Measurements from ENCODE around the gene PRKCQ.

Gene PRKCQ

DNA sequence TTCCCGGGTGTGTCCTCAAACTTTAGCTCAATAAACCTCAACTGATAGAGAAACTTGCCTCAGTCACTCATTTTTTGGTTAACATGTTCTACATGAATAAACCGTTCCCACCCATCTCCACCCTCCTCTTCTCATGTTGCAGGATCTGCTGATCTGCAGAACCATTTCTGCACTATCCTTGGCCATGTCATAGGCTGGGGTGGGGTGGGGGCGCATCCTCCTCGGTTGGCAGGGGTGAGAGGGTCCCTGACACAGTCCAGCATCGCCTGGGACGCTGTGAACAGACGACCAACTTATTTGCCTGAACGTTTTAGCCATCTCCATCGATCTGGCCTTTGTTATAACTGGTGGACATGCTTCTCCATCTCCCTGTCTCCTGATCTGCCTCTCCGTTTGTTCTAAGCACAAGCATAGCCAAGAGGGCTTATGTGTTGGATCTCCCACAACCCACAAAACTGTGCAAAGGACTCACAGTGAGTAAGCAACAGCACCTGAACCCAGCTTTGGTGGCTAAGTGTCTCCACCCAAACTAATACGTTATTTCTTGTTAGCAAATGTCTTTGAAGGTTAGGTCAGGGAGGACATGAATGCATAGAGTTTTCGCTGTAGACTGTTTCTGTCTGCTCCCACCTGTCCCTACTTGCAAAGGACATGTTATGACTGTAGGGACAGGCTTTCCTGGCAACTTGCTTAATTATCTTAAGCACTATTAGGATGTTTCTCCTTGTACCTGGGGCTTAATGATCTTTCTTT lies 51.7 kb downstream of the PRKCQ start:
- in situ Hi-C loops (cut with MboI; ENCODE audit: low sequenced_read_pairs) = no loop called here

DNA sequence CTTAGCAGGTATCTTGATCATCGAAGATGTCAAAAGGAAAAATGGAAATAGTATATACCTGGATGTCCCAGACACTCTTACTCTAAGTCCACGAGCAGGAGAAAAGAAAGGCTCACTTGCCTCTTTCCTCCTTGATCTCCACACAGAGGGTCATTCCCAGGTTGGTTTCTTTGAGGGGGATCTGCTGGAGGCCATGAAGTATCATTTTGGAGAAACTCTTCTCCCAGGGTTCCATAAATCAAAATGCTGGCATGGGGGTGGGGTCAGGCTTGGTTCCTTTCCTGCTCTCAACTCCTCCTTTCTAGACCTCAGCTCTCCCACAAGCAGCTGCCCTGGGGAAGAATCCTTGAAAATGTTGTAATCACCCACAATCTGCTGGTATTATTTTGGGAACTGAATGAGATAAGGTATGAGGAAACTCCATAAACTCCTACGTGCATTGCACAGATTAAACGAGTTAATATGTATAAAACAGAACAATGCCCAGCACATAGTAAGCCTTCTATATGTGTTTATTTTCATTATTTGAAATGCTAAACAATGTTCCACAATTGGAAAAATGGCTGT lies 54.4 kb downstream of the PRKCQ start:
- in situ Hi-C loops (cut with MboI; ENCODE audit: low sequenced_read_pairs) = no loop called here

DNA sequence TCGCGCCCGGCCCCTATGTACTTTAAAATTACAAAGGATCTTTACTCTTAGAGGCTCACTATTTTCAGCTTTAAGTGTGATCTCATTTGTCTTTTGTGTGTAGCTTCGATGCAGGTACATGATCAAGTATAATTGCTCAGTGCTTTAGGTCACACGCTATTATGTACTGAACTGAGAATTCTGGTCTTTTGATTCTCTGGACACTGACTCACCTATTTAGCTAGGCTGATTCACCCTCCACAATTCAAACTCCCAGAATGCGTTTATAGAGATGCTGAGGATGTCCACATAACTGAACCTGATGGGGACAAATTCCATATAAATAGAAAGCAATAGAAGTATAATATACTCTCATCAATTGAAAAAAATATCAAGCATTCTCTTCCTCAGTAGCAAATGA lies 57.8 kb downstream of the PRKCQ start:
- in situ Hi-C loops (cut with MboI; ENCODE audit: low sequenced_read_pairs) = no loop called here

DNA sequence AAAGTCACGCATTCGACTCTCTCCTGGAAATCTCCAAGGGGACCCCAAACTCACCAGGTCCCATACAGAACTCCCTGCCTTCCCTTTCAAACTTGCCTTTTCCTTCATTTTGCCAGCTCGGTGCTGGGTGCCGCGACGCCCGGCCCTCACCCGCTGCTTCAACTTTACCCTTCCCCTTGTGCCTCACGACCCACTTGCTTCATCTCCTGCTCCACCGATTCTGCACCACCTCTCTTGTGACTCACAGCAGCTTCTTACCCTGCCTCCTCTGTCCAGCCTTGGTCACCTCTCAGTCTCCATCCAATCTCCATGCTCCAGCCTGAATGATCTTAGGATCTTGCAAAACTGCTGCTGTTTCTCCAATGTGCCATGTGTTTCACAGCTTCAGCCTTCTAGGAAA lies 59.9 kb downstream of the PRKCQ start:
- in situ Hi-C loops (cut with MboI; ENCODE audit: low sequenced_read_pairs) = no loop called here

DNA sequence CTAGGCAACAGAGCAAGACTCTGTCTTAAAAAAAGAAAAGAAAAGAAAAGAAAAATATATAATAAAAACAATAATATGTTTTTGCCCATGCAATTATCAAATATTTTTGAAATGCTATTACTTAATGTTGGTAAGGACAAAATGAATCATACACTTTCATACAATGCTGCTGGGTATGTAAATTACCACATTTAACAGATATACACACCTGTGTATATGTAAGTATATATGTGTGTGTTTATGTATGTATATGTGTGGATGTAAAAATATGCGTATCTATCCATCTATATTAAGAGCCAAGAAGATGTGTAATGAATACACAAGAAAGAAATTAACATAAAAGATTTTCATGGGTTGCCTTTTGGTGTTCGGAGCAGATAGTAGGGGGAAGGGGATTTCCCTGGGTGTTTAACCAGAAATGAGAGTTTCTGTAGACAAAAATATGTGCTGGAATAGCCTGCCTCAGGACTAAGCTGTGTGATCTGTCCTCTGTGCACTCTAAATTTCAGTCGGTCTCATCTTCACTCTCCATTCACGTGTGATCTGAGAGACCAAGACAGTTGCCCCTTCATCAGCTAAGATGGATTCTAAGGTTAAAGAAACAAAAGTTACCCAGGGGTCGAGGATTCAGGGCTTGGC lies 61.2 kb downstream of the PRKCQ start:
- in situ Hi-C loops (cut with MboI; ENCODE audit: low sequenced_read_pairs) = no loop called here

DNA sequence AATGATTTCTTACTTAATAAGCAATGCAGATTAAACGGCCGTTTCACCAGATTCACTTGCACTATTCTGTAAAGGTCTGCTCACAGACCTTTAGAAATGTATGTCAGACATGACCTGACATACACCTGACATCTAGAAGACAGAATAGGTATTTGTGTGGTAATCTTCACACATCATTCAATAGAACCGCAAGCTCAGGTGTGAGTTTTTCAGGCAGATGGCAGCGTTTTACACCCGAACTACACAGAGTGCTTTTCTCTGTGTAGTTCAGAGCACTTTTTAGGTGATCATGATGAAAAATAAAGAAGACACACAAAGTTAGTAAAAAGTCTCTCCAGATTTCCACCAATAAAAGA lies 63.2 kb downstream of the PRKCQ start:
- in situ Hi-C loops (cut with MboI; ENCODE audit: low sequenced_read_pairs) = no loop called here

DNA sequence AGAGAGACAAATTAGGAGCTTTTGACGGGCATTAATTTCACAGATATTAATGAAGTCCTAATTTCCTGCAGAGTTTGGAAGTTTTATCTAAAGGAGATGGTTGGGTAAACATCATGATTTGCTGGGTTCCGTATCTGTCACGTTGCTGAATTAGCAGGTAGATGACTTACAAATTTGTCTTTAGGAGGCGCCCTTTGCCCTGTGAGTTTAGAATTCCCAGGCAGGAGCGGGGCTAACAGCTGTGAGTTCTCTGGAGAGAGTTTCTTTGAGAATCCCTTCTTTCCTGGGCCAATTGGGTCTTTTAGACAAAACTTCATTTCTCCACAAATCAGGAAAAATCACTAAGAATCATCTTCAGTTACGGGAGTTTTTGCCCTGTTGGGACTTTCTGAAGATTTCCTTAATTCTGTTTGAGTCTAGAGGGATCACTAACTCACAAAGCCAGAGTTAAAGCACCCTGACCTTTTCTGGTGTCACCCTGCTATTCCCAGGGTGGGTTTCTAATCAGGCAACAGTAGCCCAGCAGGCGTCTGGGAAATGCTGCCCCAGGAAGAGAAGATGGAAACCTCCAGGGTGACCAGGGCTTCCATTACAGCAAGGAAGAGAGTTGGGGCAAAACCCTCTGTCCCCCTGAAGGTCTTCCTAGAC lies 63.7 kb downstream of the PRKCQ start:
- in situ Hi-C loops (cut with MboI; ENCODE audit: low sequenced_read_pairs) = no loop called here

DNA sequence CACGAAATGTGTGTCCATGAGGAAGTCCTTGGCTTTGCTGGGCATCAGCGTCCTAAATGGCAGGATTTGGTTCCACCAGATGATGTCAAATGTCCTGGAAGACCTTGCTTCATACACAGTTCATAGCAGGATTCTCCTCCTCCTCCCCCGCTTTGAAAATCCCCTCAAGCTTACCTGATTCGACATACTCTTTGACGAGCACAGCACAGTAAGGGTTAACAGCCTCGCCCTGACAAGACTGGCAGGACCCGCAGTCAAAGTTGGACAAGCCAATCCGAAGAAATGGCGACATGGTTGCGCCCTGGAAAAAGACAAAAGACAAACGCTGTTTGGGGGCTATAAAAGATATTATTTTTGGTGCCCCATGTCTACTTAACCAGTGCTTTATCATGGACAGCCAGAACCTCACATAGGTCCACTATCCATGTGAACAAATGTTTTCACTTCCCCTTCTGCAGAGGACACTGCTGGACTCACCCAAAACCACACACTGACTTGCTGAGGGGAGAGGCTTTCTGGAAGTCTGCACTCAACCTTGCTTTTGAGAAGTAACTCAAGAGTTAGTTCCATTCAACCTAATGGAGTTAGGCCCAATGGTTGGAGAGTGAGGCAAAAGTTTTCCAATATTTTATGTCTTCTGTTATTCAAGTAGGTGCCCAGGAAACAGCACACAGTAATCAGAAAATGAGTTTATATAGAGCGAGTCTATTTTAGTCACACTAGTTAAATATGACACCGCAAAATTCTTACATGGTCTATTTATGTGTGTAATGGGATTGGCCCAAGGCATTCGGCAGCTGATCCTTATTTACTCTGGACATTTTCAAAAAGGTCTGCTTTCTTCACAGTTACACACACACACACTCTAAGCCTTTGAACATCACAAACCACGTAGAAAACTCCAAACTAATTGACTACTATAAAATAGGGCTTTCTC lies 65.0 kb downstream of the PRKCQ start:
- in situ Hi-C loops (cut with MboI; ENCODE audit: low sequenced_read_pairs) = no loop called here

DNA sequence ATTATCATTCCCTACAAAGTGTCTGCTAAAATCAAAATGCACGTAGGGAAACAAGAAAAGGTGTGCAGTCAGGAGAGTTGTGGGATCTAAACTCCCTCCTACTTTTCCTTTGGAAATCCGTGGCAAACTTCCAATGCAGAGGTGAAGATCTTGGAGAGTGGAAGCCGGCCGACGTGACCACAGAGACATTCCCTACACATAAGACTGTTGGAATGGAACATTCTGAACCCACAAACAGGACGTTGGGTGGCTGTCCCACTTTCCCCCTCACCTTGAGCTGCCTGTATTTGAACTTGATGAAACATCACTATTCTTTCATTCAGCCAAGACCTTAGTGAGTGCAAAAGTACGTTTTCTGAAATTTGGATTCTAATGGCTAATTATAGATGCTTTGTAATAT lies 65.9 kb downstream of the PRKCQ start:
- in situ Hi-C loops (cut with MboI; ENCODE audit: low sequenced_read_pairs) = no loop called here

DNA sequence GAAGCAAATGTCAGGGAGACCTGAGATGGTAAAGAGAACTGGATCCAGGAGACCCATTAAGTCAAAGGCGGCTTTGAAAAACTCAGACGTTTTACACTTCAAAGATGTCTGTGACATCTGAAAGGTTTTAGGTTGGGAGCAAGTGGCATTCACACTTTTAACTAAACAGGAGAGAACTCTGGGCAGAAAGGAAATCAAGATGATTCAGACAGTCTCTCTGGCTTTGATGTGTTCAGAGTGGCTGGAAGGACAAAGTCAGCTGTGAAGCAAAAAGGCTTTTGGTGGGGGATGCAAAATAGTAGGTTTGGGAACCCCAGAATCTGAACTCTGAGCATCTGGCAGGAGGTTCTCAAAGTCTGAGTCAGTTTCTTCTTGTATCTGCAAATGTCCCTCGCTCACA lies 66.6 kb downstream of the PRKCQ start:
- in situ Hi-C loops (cut with MboI; ENCODE audit: low sequenced_read_pairs) = no loop called here

DNA sequence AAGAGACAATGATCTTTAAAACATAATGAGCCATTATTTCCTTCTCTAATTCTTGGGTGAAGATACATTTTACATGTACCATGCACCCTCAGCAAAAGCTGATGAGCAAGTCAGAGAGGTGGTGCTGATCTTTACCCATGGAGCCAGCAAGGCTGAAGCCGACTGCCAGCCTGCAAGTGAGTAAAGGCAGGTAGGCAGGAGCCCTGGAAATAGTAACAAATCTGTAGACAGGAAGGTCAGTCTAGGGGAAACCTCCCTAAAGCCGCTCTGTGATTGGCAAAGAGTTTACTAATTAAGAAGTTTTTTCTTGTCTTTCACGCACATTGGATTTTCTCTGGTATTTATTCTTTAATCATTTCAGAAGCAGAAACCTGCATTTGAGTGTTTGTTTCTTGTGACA lies 67.9 kb downstream of the PRKCQ start:
- in situ Hi-C loops (cut with MboI; ENCODE audit: low sequenced_read_pairs) = no loop called here

DNA sequence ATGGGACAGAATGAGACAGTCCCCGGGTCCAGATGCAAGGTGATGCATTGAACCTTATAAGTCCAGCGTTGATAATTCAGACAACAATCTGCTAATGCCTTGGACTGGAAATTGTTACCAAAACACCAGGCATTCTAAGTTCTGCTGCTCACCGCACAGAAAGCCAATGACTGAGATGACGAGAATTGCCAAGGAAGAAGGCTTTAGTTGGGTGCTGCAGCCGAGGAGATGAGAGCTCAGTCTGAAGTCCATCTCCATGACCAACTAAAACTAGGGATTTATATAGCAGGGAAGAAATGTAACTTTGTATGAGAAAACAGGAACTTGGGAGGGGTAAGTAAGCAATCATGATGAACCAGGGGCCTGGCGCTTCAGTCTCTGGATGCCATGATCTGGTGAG lies 68.7 kb downstream of the PRKCQ start:
- in situ Hi-C loops (cut with MboI; ENCODE audit: low sequenced_read_pairs) = no loop called here

DNA sequence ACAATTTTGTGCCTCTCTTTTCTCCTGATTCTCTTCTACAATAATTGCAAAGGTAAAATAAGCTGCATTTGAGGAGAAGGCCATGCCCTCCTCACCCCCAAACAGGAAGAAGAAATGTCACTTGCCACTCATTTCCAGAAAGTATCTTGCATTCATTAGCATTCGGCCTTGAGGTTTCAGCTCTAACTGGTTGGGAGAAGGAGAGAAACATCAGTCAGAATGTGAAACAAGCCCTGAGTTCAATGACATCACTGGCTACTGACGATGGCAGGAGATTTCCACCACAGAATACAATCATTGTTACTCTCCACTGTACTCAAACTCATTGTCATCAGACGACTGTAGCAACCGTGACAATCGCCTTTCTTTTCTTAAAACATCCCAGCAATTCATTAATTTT lies 72.8 kb downstream of the PRKCQ start:
- in situ Hi-C loops (cut with MboI; ENCODE audit: low sequenced_read_pairs) = no loop called here

DNA sequence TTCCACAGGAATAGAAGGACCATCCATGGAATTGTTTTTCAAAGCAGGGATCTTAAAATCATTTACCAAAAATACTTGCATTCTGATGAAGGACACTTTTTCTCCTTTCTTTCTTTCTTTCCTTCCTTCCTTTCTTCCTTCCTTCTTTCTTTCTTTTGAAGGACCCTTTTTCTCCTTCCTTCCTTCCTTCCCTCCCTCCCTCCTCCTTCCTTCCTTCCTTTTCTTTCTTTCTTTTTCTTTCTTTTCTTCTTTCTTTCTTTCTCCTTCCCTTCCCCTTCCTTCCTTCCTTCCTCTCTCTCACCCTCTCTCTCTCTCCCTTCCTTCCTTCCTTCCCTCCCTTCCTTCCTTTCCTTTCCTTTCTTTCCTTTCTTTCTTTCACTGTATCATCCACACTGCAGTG lies 74.8 kb downstream of the PRKCQ start:
- in situ Hi-C loops (cut with MboI; ENCODE audit: low sequenced_read_pairs) = no loop called here

DNA sequence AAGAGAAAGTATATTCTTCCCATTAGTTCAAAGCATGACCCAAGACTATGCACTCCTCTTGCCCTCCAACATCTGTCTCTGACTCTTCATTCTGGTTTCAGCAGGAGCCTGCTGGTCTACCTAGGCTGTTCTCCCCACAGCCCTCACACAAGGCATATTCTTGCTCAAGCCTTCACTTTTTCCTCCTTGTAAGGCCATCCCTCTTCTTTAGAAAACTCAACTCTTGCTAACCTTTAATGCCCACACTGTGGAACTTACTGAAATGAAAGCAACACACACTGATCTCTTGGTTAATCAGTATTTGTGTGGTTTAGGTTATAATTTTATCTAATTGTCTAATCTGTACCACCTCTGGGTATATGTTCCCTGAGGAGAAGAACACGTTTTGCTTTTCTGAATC lies 75.8 kb downstream of the PRKCQ start:
- in situ Hi-C loops (cut with MboI; ENCODE audit: low sequenced_read_pairs) = no loop called here

DNA sequence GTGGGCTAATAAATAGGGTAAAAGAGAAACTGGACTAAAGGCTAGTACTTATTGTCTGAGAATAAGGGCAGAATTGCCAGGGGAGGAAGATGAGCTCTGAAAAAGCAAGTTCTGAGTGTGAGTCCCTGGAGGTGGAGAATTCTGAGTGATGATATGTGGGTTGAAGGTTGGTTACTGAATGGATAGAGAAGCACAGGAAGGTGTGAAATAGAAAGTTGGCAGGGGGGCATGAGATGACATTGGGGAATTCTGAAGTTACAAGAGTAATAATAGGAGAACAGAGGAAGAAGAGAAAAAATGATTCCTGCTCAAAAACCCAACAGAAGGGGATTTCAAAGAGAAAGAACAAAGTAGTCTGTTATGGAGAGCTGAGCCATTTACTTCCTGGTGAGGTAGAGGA lies 76.9 kb downstream of the PRKCQ start:
- in situ Hi-C loops (cut with MboI; ENCODE audit: low sequenced_read_pairs) = no loop called here

DNA sequence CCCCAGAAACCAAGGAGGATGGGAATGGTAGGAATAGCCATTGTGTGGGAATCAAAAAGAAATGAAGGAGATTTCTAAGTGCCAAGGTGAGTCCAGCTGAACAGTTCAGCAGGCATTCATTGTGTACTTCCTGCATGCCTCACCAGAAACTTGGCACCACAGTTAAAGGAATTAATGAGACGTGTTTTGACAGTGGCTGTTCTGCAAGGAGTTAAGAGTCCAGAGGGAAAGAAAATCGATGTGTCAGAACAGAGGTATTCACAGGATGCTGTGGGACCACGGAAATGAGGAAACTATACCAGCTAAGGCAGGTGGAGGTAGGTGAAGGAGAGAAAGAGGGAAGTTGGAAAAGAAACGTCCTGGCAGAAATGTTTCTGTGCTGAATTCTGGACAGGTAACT lies 78.1 kb downstream of the PRKCQ start:
- in situ Hi-C loops (cut with MboI; ENCODE audit: low sequenced_read_pairs) = no loop called here

DNA sequence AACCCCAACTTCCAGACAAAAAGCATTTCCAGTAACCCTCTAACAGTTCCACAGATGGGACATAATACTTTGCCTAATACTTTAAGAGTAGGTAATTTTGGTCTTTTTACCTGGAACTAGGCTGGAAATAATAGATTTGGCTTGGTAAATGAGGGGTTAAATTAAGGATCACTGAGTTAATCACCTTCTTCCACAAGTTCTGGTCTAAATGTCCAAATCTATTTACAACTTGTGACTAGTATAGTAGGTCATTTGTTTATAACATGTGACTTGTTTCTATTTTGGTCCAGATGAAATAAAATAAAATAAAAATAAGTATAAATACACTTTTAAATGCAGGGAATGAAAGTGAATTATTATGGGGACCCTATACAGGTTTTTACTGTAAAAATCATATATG lies 80.1 kb downstream of the PRKCQ start:
- in situ Hi-C loops (cut with MboI; ENCODE audit: low sequenced_read_pairs) = no loop called here

DNA sequence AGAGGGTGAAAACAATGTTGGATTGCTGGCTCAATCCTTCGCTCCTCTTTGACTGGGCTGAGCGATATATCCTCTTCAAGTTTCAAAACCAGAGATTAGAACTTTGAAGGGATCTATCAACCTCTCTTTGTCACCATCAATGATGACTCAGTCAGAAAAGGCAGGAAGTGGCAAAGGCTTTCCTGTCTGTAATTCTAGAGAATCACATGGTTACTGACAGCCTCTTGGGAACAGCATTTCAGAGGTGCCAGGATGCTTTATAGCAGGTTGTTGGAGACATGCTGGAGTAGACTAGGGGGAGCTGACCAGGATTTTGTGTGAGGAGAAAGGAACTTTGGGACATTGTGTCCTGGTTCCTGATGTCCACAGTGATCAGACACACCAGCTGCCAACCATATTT lies 81.3 kb downstream of the PRKCQ start:
- in situ Hi-C loops (cut with MboI; ENCODE audit: low sequenced_read_pairs) = no loop called here

DNA sequence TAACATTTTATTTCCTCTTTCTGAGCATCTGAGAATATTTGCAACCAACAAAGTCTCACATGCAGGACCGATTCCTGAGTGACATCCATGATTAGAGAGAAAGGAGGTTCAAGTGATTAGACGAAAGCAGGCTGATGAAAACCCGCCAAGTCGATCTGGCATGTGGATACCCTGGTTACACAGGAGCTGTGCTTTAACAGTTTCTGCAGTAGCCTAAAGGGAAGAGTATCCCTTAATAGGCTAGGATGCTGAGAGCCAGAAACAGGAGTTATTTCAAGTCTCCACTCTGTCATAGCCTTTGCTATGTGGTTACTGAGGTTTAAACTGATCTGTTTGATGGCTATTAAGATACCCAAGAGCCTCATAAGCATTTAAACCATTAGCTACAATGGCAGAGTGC lies 82.5 kb downstream of the PRKCQ start:
- in situ Hi-C loops (cut with MboI; ENCODE audit: low sequenced_read_pairs) = no loop called here

DNA sequence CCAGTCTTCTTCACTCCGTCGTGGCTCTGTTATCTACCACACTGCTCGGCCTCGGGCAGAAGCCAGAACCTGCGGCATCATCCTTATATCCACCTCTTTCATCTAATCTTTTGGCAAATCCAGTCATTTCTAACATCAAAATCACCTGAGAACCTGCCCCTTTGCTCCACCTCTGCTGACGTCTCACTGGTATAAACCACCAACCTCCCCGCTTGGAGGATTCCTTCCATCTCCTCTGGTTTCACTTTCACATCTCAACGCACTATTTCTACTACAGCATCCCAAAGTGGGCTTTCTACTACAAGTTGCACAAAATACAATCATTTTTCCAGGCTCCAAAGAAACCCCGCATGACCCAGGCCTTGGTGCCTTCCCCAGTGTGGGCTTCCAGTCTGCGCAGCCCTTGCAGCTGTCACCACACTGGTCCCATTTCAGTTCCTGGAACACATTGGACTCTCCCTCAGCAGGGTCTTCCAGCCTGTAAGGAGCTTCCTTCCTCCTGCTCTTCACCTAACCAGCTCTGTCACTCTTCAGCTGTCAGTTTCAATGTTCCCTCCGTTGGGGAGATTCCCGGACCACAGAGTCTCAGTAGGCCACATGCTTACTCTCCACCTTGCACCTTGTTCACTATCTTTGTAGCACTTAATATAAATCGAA lies 85.0 kb downstream of the PRKCQ start:
- in situ Hi-C loops (cut with MboI; ENCODE audit: low sequenced_read_pairs) = no loop called here
